HG03064 (cell line): Measurements from ENCODE around the gene KCNIP4.

Source experiments
- ATAC-seq: cut with Tn5 transposase; IDR thresholded peaks from one replicate; pipeline ENCODE4 v1.9.1; 2021; ENCODE audit warnings: low read depth; ENCODE audit not compliant: unreplicated experiment

KCNIP4 gene

GRCh38 chr4:20916106-20916505 lies 1032.5 kb downstream of the KCNIP4 start:
- ATAC-seq, result no peak

DNA sequence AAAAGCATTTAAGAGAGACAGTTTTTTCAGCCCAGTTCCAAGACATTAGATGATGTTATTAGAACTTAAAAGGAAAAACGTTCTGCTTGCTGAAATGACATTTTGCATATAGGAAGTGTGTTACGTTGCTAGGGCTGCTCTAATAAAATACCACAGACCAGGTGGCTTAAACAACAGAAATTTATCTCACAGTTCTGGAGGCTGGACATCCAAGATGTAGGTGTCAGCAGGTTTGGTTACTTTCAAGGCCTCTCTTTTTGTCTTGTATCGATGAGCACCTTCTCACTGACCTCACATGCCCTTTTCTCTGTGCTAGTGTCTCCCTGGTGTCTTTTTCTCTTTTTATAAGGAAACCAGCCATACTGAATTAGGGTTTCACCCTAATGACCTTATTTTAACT lies 1043.6 kb downstream of the KCNIP4 start:
- ATAC-seq, result no peak

- ATAC-seq, result no peak
Measured at GRCh38 chr4:20901851-20902250, 1046.7 kb downstream of the KCNIP4 start.

- ATAC-seq, result no peak
Measured at GRCh38 chr4:20899591-20899990, 1049.0 kb downstream of the KCNIP4 start.

DNA sequence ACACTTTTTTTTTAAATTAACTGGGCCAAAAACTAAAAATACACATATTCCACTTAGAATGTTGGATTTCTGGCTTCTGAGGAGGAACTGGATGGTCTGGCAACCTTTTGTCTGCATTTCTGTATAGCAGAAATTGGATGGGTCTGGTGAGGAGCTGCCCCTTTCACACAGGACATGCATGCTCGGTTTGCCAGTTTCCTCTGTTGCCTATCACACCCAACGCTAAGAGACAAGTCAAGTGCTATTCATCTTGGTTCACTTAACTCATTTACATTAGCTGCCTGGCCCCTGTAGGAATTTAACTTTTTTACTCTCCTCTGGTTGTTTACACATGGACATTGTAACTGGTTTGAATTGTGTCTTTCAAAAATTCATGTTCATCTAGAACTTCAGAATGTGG lies 1052.6 kb downstream of the KCNIP4 start:
- ATAC-seq, result no peak

DNA sequence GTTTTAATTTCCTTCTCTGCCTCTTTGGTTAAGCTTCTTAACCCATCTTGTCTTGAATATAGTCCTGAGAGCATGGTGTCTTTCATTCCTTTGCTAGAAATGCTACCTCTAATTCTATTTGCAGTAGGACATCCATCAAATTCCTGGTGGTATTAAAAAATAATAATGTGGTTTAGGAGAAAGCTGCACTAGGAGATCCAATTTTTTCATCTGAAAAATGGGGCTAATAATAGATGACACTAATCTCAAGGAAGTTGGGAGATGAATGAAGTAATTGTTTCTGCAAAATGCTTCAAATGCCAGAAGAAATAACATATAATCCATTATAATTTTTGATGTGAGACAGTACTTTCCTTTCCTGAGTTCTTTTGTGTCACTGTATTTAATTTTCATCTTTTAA lies 1053.4 kb downstream of the KCNIP4 start:
- ATAC-seq, result no peak

GRCh38 chr4:20890761-20891160 lies 1057.8 kb downstream of the KCNIP4 start:
- no peak for ATAC-seq

DNA sequence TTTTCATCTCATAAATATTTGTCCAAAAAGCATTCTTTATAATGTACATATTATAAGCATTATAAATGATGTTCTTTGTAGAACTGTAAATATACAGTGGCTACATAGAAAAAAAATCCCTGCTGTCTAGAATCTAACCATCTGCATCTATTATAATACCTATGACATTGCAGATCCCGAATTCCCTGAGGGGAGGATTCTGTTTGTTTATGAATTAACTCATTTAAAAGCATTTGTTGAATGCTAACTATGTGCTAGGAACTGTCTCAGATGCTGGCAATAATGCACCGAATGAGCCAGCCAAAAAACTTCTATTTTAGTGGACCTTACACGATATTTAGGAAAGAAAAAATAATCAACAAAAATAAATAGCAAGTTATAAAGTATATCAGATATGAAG lies 1058.7 kb downstream of the KCNIP4 start:
- ATAC-seq, result no peak

DNA sequence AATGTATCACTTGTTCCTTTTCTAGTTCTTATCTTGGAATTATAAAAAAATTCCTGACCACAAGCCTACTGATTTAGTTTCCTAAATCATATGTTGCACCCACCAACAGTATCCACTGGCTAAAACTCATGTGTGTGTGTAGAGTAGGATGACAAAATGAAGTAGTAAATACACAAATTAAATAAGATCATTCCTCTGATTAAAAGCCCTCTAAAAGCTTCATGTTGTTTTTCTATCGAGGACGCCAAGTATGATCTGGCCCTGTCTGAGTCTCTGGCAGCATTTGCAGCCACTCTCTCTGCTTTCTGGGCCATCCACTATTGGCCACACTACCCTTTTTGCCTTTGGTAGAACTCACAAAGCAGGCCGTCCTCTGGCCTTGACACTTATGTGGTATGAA lies 1064.9 kb downstream of the KCNIP4 start:
- ATAC-seq, result no peak

DNA sequence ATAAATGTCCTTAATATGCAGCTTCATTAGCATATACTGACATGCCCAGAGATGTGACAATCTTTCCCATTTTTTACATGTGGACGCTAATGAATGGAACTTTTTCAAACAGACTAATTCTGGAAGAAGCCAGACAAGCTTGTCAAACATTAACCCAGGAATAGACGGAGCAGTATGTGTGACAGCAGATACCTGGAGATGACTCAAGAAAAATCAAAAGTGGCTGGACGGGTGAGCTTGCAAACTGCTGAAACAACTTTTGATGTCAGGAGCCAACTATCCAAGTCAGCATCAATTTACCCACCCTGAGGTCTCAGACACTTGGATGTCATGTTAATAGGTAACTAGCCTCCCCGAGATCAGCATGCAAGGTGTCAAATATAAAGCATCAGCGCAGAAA lies 1065.3 kb downstream of the KCNIP4 start:
- no peak for ATAC-seq

- ATAC-seq, result no peak
Measured at GRCh38 chr4:20882500-20882899, 1066.1 kb downstream of the KCNIP4 start.

DNA sequence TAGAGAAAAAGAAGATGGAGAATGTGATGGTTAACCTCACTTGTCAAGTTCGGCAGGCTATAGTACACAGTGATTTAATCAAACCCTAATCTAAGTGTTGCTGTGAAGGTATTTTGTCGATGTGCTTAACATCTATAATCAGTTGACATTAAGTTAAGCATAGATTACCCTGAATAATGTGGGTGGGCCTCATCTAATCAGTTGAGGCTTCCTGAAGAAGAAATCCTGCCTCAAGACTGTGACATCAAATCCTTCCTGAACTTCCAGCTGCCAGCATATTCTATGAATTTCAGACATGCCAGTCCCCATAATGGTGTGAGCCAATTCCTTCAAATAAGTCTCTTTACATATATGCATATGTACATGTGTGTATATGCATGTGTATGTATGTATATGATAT lies 1066.9 kb downstream of the KCNIP4 start:
- ATAC-seq, result no peak

DNA sequence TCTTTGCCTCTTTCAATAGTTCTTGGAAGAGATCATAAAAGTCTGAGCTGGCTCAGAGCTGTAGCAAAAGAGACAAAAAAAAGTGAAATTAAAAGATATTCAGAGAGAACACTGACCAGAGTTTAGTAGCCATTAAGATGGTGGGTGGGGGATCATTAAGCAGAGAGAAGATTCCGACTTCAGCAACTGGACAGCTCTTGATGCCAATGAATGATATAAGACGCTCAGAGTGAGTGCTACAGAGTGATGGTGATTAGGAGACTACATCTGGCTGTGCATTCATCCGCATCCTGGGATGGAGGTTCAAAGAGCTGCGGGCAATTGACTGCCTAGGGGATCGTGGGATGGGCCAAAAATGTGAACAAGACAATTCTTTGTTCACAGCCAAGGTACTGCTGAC lies 1069.8 kb downstream of the KCNIP4 start:
- ATAC-seq, result no peak

DNA sequence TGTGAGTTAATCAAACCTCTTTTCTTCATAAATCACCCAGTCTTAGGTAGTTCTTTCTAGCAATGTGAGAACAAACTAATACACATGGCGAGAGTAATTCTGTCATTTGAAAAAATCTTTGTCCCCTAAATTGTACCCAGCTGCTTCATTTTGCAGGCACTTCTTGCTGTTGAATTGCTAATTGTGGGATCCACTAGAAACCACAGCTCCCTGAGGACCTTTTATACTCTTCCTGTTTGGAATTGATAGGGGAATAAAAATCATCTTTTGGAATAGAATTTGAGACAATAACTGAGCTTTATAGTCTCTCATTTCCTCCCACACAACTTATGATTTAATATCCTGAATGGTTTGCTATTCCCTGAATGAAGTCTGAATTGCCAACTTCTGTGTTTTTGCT lies 1078.1 kb downstream of the KCNIP4 start:
- ATAC-seq, result no peak

GRCh38 chr4:20868108-20868507 lies 1080.5 kb downstream of the KCNIP4 start:
- no peak for ATAC-seq

DNA sequence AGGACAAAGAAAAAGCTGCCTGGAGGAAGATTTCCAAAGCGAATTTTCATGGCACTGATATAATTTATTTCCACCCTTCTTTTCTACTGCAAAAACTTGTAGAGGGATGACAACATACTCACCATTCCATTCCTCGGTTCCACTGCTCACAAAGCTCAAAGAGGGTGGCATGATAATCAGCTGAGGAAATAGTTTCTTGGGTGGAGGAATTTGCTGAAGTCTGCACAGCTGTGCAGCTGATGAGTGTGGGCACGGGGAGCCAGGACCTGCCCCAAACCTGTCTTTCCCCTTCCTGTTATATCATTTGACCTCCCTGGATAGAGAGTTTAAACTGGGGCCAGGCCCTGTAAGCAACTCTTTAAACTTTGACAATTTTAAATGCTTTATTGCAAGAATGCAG lies 1087.7 kb downstream of the KCNIP4 start:
- ATAC-seq, result no peak

- ATAC-seq, result no peak
Measured at GRCh38 chr4:20859097-20859781, 1089.3 kb downstream of the KCNIP4 start.

DNA sequence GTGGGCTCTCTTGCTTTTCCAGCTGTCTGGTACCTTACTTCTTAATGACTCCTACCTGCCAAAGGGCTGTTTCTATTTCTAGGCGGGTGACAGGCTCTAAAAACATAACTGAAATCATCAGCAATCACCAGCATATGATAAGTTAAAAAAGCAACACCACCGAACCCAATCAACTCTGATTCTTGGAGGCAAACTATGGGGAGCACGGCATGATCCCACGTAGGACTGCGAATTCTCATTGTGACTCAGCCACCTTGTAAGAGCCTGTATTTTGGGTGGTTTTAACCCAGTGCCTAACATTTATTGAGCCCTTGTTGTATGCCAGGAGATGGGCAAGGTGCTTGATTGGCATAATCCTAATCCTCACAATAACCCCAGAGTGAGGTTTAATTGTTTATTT lies 1091.5 kb downstream of the KCNIP4 start:
- ATAC-seq, result no peak

GRCh38 chr4:20847124-20847747 lies 1101.3 kb downstream of the KCNIP4 start:
- no peak for ATAC-seq

DNA sequence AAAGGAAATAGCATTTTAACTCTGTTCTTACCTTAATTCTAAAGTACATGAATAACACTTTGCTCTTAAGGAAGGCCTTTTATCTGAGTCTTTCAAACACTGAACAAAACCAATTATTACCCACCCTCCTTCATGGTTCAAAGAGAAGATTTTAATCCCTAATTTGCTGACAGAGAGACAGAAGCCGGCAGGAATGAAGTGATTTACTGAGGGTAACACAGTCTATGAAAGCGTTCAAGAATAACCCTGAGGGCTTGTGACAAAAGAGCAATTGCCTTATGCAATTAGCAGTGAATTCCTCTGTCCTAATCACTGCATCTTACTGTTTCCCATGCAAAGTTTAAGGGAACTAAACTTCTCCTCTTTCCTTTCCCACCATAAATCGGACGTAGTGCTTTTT lies 1104.3 kb downstream of the KCNIP4 start:
- no peak for ATAC-seq

- no peak for ATAC-seq
Measured at GRCh38 chr4:20840648-20841190, 1107.9 kb downstream of the KCNIP4 start.

- no peak for ATAC-seq
Measured at GRCh38 chr4:20839957-20840356, 1108.6 kb downstream of the KCNIP4 start.
